CD14-positive monocyte (primary cell): ENCODE measurements around the gene GPR137B. TPM values are rescaled to one million over a fixed set of nuclear protein-coding genes. Genes with fewer than 3 reads are reported as not detected.

Experiments
- DNase-seq, 3 donors: peaks; one replicate each; pipeline ENCODE4 v3.0.0-alpha.2; 2011 to 2022
- H2AFZ ChIP-seq: 2 replicates; pipeline ENCODE4 v1.6.0; 2012; ENCODE audit warnings: mild to moderate bottlenecking, low read depth, low read length, inconsistent platforms; ENCODE audit not compliant: insufficient read depth, poor library complexity, severe bottlenecking
- H3K27ac ChIP-seq, 2 donors: 1 replicate in 1 of 2; 2 replicates in 1 of 2; pipeline ENCODE4 v1.5.1; 2012 to 2013; ENCODE audit warnings: low read length in 2 of 2, control low read depth in 1 of 2, inconsistent platforms in 1 of 2, low read depth in 1 of 2, mild to moderate bottlenecking in 1 of 2
- H3K27me3 ChIP-seq, 2 donors: one replicate each; pipeline versions ENCODE4 v1.6.0 to v1.6.1; 2011 to 2013; ENCODE audit warnings: low read length in 2 of 2; ENCODE audit not compliant: control insufficient read depth in 2 of 2, insufficient read depth in 2 of 2
- H3K36me3 ChIP-seq, 2 donors: replicated peaks in 1 of 2; 1 replicate in 1 of 2; 2 replicates in 1 of 2; pipeline versions ENCODE4 v1.5.1 to v1.6.1; 2012 to 2013; ENCODE audit warnings: low read length in 2 of 2, control low read depth in 1 of 2, inconsistent platforms in 1 of 2, mild to moderate bottlenecking in 1 of 2; ENCODE audit not compliant: insufficient read depth in 2 of 2, control insufficient read depth in 1 of 2
- H3K4me1 ChIP-seq, 2 donors: 1 replicate in 1 of 2; 2 replicates in 1 of 2; pipeline versions ENCODE4 v1.5.1 to v1.6.1; 2012 to 2013; ENCODE audit warnings: low read length in 2 of 2, control low read depth in 1 of 2, inconsistent platforms in 1 of 2, mild to moderate bottlenecking in 1 of 2, moderate library complexity in 1 of 2; ENCODE audit not compliant: insufficient read depth in 2 of 2, control insufficient read depth in 1 of 2
- H3K4me2 ChIP-seq: replicated peaks from 2 replicates; pipeline ENCODE3; 2012; ENCODE audit warnings: low read length, moderate library complexity, mild to moderate bottlenecking; ENCODE audit not compliant: poor library complexity, severe bottlenecking; ENCODE audit errors: extremely low read depth
- H3K4me3 ChIP-seq, 3 experiments: fragments of 200-600 bp in 1 of 3; sonication (generic) in 1 of 3; replicated peaks in 1 of 3; 1 replicate in 2 of 3; 2 replicates in 1 of 3; pipeline ENCODE4 v1.5.1; 2011 to 2013; ENCODE audit warnings: low read length in 3 of 3, mild to moderate bottlenecking in 3 of 3, control low read depth in 2 of 3, low read depth in 2 of 3, inconsistent platforms in 1 of 3, moderate library complexity in 1 of 3
- H3K79me2 ChIP-seq: 2 replicates; pipeline ENCODE4 v1.6.0; 2012; ENCODE audit warnings: mild to moderate bottlenecking, control low read depth, inconsistent platforms, low read length, moderate library complexity; ENCODE audit not compliant: insufficient read depth
- H3K9ac ChIP-seq: 2 replicates; pipeline ENCODE4 v1.6.0; 2017; ENCODE audit warnings: low read length, mild to moderate bottlenecking; ENCODE audit not compliant: insufficient read depth, poor library complexity, severe bottlenecking
- H3K9me3 ChIP-seq, 2 donors: replicated peaks in 1 of 2; 1 replicate in 1 of 2; 2 replicates in 1 of 2; pipeline versions ENCODE4 v1.5.1 to v1.6.1; 2012 to 2013; ENCODE audit warnings: low read length in 2 of 2, control low read depth in 1 of 2; ENCODE audit not compliant: control insufficient read depth in 1 of 2, insufficient read depth in 1 of 2
- H4K20me1 ChIP-seq: 2 replicates; pipeline ENCODE4 v1.6.0; 2012; ENCODE audit warnings: mild to moderate bottlenecking, low read length, control low read depth, moderate library complexity; ENCODE audit not compliant: insufficient read depth
- H3K27ac Mint-ChIP-seq, 7 donors: one replicate each; pipeline ENCODE4 v1.8.0; 2020; ENCODE audit warnings: mild to moderate bottlenecking in 7 of 7, mixed read lengths in 7 of 7, moderate library complexity in 6 of 7, inconsistent platforms in 2 of 7
- H3K27me3 Mint-ChIP-seq, 3 donors: one replicate each; pipeline ENCODE4 v1.8.0; 2021 to 2022; ENCODE audit warnings: low read depth in 3 of 3, mild to moderate bottlenecking in 3 of 3, mixed read lengths in 3 of 3, moderate library complexity in 3 of 3, inconsistent platforms in 1 of 3
- H3K36me3 Mint-ChIP-seq, 2 donors: one replicate each; pipeline ENCODE4 v1.8.0; 2020; ENCODE audit warnings: mixed read lengths in 2 of 2, inconsistent platforms in 1 of 2, mild to moderate bottlenecking in 1 of 2
- H3K4me1 Mint-ChIP-seq: one replicate; pipeline ENCODE4 v1.8.0; 2020; ENCODE audit warnings: mild to moderate bottlenecking, mixed read lengths
- H3K4me3 Mint-ChIP-seq, 2 donors: one replicate each; pipeline ENCODE4 v1.8.0; 2020; ENCODE audit warnings: mild to moderate bottlenecking in 2 of 2, mixed read lengths in 2 of 2, moderate library complexity in 1 of 2
- H3K9me3 Mint-ChIP-seq, 7 donors: one replicate each; pipeline ENCODE4 v1.8.0; 2020 to 2022; ENCODE audit warnings: mixed read lengths in 7 of 7, mild to moderate bottlenecking in 6 of 7, moderate library complexity in 6 of 7, inconsistent platforms in 2 of 7
- WGBS: methylation state at CpG from one replicate; pipeline ENCODE4 v1.1.5; 2013; ENCODE audit warnings: missing lambda C conversion rate; ENCODE audit not compliant: insufficient coverage; 5-methylcytosine and 5-hydroxymethylcytosine counted together
- intact Hi-C, 2 donors: fragments of 100-400 bp; cut with micrococcal nuclease; formaldehyde crosslinking; loops; one replicate each; pipeline versions ENCODE4 v1.15.0 to v1.15.1; 2023
- polyA plus RNA-seq, 3 donors: library from polyadenylated mRNA; depleted of rRNA in 1 of 3; unstranded in 2 of 3; stranded (reverse) in 1 of 3; fragments of 300-500 nt in 2 of 3; fragments of >200 nt in 1 of 3; fragmentation: Illumina TruSeq in 2 of 3; gene quantifications; 1 replicate in 2 of 3; 2 replicates in 1 of 3; pipeline ENCODE4 v1.2.3, GENCODE V29; 2012 to 2021
- TF ChIP-seq, protein P1 (sequence below): fragments of 200-600 bp; IDR thresholded peaks from one replicate; pipeline ENCODE4 v1.8.0; 2022; ENCODE audit warnings: antibody characterized with exemption, mild to moderate bottlenecking

The GPR137B gene
- polyA plus RNA-seq, 3 donors: 7.5 to 10.8 (median 8.7) TPM

DNA sequence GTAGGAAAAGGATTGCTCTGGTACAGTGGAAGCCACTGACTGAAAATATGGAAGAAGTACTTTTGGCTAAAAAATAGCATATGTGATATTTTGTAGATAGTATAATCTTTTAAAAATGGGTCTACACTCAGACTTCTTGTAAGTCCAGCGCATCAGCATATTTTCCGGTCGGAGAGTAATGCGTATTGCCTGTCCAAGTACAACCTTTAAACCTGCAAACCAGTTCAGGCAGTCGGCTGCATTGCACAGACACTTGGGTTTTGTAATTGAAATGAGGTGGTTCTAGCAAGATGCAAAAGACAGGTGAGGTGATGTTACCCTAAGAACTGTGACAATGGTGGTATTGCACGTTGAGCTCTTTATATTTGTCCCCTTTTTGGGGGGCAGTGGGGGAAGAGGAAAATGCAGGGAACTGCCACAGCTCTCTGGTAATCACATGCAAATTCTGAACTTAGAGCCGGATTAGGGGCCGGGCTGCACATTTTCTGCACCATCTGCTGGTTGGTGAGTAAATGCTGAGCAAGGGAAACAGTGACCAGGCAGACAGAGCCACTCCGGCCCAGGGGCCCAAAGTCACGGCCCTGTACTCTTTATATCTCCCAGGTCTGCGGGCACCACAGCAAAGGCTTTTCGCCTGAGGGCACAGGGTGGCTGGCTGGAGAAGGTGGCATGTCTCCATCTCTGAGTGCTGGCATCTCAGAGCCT, 2.3 kb downstream of the GPR137B start:
- H3K27ac ChIP-seq: no peak overlapping the region
- H3K4me3 ChIP-seq: peak overlapping the region in 1 of 3 experiments; percentile 92
- peak overlapping the region; percentile 99 for H3K4me2 ChIP-seq

DNA sequence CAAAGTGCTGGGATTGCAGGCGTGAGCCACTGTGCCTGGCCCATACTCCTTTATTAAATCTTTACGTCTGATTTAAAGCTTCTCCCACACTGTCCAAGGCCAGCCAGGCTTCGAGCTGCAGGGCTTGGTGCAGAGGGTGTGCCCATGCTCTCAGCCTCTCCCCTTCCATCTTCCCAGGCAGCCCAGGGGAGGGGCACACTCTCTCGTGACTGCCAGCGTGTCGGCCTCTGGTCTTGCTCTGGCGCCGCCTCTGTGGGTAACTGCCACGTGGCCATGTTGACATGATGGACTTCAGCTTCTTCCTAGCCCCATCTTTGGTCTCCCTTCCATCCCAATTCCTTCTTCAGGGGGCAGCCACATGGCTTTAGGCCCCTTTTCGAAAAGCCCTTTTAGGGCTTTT, 4.7 kb downstream of the GPR137B start:
- H3K36me3 ChIP-seq: peaks cover 2 to 8% of the 10 kb centered on the region in 2 donors
- DNase-seq: no peak
- intact Hi-C loops: no loop called here
- H2AFZ ChIP-seq: no peak overlapping the region
- TF ChIP-seq, protein P1, sequence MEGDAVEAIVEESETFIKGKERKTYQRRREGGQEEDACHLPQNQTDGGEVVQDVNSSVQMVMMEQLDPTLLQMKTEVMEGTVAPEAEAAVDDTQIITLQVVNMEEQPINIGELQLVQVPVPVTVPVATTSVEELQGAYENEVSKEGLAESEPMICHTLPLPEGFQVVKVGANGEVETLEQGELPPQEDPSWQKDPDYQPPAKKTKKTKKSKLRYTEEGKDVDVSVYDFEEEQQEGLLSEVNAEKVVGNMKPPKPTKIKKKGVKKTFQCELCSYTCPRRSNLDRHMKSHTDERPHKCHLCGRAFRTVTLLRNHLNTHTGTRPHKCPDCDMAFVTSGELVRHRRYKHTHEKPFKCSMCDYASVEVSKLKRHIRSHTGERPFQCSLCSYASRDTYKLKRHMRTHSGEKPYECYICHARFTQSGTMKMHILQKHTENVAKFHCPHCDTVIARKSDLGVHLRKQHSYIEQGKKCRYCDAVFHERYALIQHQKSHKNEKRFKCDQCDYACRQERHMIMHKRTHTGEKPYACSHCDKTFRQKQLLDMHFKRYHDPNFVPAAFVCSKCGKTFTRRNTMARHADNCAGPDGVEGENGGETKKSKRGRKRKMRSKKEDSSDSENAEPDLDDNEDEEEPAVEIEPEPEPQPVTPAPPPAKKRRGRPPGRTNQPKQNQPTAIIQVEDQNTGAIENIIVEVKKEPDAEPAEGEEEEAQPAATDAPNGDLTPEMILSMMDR: no peak
- H3K9me3 ChIP-seq: no peaks in the 10 kb centered on the region
- H4K20me1 ChIP-seq: peaks cover 87% of the 10 kb centered on the region
- Mint-ChIP-seq H3K27me3 (peaks cover 1 to 3% (median 2%) of the 10 kb centered on the region in 3 donors), H3K9me3 (peaks cover 0 to 3% (median 0%) of the 10 kb centered on the region in 7 donors), H3K4me3 (no peak overlapping the region), H3K4me1 (peaks cover 47% of the 10 kb centered on the region), H3K36me3 (peaks cover 20 to 28% of the 10 kb centered on the region in 2 donors), H3K27ac (no peak overlapping the region)
- H3K4me1 ChIP-seq: peaks cover 19 to 31% of the 10 kb centered on the region in 2 donors
- no peak overlapping the region for H3K27ac ChIP-seq
- no peaks in the 10 kb centered on the region for H3K27me3 ChIP-seq
- H3K4me2 ChIP-seq: no peak overlapping the region
- H3K4me3 ChIP-seq: no peak overlapping the region
- no peak overlapping the region for H3K9ac ChIP-seq
- H3K79me2 ChIP-seq: peaks cover 49% of the 10 kb centered on the region
- 92% methylated on average over 10 of the region's 10 CpGs for WGBS

More for the DNA sequence above, 2.3 kb downstream of the GPR137B start:
- Histone ChIP-seq H3K9me3 (peaks cover 0 to 11% of the 10 kb centered on the region in 2 donors), H3K79me2 (peaks cover 31% of the 10 kb centered on the region), H3K9ac (no peak overlapping the region), H3K36me3 (peaks cover 2 to 8% of the 10 kb centered on the region in 2 donors), H2AFZ (no peak overlapping the region), H3K4me1 (peaks cover 22 to 42% of the 10 kb centered on the region in 2 donors), H4K20me1 (peaks cover 64% of the 10 kb centered on the region), H3K27me3 (peaks cover 15 to 22% of the 10 kb centered on the region in 2 donors)
- H3K36me3 Mint-ChIP-seq: peaks cover 23 to 24% of the 10 kb centered on the region in 2 donors
- peaks cover 50% of the 10 kb centered on the region for H3K4me1 Mint-ChIP-seq
- no peak for DNase-seq
- TF ChIP-seq, protein P1: no peak
- WGBS: 92% methylated on average over 7 of the region's 12 CpGs
- intact Hi-C loops: no loop called here
- peaks cover 23 to 26% (median 24%) of the 10 kb centered on the region in 3 donors for H3K27me3 Mint-ChIP-seq
- H3K4me3 Mint-ChIP-seq: peak overlapping the region; percentile 100
- no peak overlapping the region for H3K27ac Mint-ChIP-seq
- peaks cover 0 to 13% (median 2%) of the 10 kb centered on the region in 7 donors for H3K9me3 Mint-ChIP-seq
